OCI-LY1 (cell line): Measurements from ENCODE around the gene CDH4.

Source experiments
- EZH2 ChIP-seq: fragments of 200-600 bp; sonication (generic), shearing (Covaris generic); IDR thresholded peaks from 2 replicates; pipeline ENCODE4 v1.8.0; 2017; ENCODE audit warnings: borderline replicate concordance, mixed run types, mild to moderate bottlenecking, antibody characterized with exemption, low read length, moderate library complexity, mixed read lengths
- TF ChIP-seq, protein P1 (sequence below): fragments of 200-600 bp; sonication (generic), shearing (Covaris generic); IDR thresholded peaks from 2 replicates; pipeline ENCODE4 v1.5.1; 2017; ENCODE audit warnings: mild to moderate bottlenecking, antibody characterized with exemption, low read length, moderate library complexity, mixed read lengths

GRCh38 chr20:61497029-61497627 lies 245.1 kb downstream of the CDH4 start:
- TF ChIP-seq, protein P1, sequence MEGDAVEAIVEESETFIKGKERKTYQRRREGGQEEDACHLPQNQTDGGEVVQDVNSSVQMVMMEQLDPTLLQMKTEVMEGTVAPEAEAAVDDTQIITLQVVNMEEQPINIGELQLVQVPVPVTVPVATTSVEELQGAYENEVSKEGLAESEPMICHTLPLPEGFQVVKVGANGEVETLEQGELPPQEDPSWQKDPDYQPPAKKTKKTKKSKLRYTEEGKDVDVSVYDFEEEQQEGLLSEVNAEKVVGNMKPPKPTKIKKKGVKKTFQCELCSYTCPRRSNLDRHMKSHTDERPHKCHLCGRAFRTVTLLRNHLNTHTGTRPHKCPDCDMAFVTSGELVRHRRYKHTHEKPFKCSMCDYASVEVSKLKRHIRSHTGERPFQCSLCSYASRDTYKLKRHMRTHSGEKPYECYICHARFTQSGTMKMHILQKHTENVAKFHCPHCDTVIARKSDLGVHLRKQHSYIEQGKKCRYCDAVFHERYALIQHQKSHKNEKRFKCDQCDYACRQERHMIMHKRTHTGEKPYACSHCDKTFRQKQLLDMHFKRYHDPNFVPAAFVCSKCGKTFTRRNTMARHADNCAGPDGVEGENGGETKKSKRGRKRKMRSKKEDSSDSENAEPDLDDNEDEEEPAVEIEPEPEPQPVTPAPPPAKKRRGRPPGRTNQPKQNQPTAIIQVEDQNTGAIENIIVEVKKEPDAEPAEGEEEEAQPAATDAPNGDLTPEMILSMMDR, result no peak
- no peak for TF ChIP-seq EZH2
